D721Med (cell line): Measurements from ENCODE around the gene TP73.

Experiments used
- DNase-seq: peaks from one replicate; pipeline ENCODE4 v3.0.0; 2011; ENCODE audit warnings: low spot score; ENCODE audit not compliant: insufficient read length
- FAIRE-seq: peaks from 2 replicates; lab custom pipeline; 2011; peaks lifted over from hg19 to GRCh38; lab: Jason Lieb, UNC
- TF ChIP-seq, protein P1 (sequence below): IDR thresholded peaks from 2 replicates; pipeline ENCODE4 v1.5.1; 2012; ENCODE audit warnings: mild to moderate bottlenecking, control low read depth; ENCODE audit not compliant: insufficient read depth; ENCODE audit errors: missing control alignments

TP73 gene

DNA sequence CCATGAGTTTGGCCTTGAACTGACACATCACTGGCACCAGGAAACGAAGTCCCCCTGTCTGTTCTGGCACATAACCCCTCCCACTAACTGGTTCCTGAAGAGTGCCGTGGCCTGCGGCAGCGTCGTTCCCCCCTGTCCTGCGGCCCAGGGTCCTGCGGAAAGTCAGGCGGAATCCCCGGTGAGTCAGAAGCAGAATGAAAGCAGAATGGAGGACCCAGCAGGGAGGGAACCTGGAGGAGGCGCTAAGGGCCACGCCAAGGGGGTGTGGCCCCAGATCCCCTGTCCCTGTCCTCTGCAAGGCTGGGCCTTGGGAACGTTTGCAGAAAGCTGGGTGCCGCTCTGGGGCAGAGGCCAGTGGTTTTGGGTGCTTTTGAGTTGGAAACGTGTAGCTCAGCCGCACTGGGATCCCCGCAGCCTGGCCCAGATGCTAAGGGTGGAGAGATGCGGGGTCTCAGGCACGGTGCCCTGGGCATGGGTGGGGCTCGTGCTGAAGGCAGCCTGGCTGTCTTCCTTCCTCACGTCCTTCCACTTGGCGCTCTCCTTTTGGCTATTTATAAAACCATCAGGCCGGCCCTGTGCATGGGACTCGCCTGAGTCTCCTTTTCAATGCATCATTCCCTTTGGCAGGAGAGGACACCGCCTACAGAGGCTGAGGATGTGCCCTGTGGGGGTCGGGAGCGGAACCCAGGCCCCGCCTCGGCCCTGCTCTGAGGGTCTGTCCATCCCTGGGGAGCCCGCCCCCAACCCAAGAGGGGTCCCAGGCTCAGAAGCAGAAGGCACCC lies 36.2 kb downstream of the TP73 start:
- DNase-seq (no peak), FAIRE-seq (no peak)
- TF ChIP-seq, protein P1, sequence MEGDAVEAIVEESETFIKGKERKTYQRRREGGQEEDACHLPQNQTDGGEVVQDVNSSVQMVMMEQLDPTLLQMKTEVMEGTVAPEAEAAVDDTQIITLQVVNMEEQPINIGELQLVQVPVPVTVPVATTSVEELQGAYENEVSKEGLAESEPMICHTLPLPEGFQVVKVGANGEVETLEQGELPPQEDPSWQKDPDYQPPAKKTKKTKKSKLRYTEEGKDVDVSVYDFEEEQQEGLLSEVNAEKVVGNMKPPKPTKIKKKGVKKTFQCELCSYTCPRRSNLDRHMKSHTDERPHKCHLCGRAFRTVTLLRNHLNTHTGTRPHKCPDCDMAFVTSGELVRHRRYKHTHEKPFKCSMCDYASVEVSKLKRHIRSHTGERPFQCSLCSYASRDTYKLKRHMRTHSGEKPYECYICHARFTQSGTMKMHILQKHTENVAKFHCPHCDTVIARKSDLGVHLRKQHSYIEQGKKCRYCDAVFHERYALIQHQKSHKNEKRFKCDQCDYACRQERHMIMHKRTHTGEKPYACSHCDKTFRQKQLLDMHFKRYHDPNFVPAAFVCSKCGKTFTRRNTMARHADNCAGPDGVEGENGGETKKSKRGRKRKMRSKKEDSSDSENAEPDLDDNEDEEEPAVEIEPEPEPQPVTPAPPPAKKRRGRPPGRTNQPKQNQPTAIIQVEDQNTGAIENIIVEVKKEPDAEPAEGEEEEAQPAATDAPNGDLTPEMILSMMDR = no peak

DNA sequence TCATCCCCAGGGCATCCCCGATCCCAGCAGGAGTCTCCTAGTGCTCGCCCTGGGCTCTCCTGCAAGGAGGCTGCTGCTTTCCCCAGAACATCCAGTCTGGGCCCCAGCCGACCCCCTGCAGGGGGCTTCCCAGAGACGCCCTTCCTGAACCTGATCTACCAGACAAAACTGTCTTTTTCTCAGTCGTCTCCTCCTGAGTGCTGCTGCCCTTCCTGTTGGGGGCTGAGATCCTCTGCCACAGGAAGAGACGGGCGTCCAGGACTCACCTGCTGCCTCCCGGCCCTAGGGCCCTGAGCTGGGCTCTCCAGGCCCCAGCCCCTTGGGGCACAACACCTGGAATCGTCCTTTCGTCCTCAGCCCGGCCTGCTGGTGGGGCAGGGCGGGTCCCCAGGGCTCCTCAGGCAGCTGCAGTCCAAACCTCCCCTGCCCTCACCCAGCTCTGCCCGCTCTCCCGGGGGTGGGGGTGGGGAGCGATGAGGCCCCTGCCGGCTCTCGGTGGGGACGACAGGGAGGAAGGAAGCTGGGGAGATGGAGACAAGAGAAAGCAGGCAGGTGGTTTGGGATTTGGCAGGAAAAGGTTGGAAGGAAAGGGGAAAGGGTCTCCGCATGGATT lies 36.9 kb downstream of the TP73 start:
- TF ChIP-seq, protein P1 = no peak

DNA sequence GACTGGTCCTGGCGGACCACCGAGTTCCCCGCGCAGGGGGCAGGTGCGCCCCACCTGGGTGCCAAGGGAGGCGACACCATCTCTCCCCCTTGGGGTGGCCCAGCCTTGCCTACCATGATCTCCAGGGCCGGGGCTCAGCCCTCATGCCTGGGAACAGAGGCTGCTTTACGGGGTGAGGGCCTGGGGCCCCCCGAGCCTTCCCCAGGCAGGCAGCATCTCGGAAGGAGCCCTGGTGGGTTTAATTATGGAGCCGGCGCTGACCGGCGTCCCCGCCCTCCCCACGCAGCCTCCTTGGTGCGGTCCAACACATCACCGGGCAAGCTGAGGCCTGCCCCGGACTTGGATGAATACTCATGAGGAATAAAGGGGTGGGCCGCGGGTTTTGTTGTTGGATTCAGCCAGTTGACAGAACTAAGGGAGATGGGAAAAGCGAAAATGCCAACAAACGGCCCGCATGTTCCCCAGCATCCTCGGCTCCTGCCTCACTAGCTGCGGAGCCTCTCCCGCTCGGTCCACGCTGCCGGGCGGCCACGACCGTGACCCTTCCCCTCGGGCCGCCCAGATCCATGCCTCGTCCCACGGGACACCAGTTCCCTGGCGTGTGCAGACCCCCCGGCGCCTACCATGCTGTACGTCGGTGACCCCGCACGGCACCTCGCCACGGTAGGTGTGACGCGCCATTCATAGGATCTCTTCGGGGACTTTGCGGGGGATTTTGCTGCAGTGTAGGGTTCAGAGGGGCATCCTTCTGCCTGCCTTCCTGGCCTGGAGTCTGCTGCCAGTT lies 38.2 kb downstream of the TP73 start:
- DNase-seq = no peak
- FAIRE-seq = no peak
- TF ChIP-seq, protein P1 = no peak

More for the DNA sequence above, 36.9 kb downstream of the TP73 start:
- DNase-seq = no peak
- FAIRE-seq = no peak

DNA sequence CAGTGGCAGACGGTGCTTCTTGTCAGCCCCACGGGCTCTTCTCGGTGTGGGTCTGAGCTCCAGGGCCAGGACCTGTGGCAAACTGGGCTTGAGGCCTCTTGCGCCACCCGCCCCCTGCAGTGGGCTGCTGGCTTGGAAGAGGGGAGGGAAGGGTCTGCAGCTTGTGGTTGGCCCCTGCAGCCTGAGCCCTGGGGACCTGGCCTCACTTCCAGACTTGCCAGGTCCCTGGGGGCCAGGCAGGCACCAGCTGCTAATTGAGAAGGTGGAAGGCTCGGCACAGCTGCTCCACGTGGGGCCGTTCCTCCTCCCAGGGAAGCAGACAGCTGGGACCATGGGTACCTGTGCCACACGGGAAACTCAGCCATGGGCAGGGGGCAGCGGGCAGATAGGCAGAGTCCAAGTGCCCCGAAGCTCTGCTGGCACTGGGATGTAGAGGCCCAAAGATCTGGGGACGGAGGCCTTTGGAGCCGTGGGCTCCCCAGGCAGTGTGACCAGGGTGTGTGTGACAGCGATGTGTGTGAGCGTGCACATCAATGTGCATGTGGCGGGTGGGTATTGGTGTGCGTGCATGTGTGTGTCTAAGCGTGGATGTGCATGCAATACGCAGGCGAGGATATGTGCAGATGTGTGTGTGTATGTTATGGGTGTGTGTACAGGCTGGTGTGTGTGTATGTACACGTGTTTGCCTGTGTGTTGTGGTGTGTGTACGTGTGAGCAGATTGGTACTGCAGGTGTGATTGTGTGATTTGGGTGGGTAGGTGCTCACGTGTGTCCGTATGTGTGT lies 39.3 kb downstream of the TP73 start:
- FAIRE-seq (no peak), DNase-seq (no peak)
- TF ChIP-seq, protein P1 = no peak

DNA sequence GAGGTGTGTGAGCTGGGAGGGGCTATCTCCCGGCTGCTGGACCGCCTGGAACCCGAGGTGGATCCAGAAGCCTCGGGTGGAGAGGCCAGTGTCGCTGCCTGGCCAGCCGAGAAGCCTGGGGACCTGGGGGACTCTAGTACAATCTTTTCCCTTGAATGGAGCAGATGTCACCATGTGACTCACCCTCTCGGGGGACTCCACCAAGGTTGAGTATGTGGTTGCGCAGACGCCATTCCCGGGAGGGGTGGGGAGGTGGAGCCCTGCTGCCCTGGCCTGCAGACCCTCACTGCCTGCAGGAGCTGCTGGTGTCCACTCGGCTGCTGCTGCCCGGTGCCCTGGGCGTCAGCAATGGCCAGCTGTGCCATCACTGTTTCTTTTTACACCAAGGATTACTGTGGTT lies 40.3 kb downstream of the TP73 start:
- FAIRE-seq (no peak), DNase-seq (no peak)
- TF ChIP-seq, protein P1 = no peak

DNA sequence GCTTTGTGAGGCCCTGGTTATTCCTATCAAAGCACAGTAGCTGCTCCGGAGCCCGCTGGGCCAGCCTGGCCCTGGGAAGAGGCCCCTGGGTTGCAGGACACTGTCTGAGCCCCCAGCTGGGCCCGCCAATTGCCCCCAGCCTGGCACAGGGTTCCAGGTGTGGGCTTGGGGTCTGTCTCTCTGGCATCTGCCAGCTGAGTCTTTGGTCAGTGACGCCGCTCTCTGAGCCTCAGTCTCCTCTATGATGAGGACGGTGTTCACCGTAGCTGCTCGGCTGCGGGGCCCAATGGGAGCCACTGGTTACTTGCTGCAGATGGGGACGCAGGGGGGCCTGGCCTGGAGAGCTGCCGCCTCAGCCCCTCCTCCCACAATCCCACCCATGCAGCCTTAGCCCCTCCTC lies 41.0 kb downstream of the TP73 start:
- no peak for DNase-seq
- FAIRE-seq = no peak
- TF ChIP-seq, protein P1 = no peak
